Brain microvascular endothelial cell (primary cell): ENCODE data around the gene FAM3C.
A peak's percentile ranks its signal among the peaks of the same experiment; 100 is the strongest.

Source experiments
- DNase-seq: peaks from one replicate; pipeline ENCODE4 v3.0.0-alpha.2; 2020
- H3K27ac ChIP-seq: fragments of 250-450 bp; sonication (Bioruptor Pico); 2 replicates; pipeline ENCODE4 v1.5.1; 2020; ENCODE audit warnings: mild to moderate bottlenecking, moderate library complexity
- H3K27me3 ChIP-seq: fragments of 250-450 bp; sonication (Bioruptor Pico); replicated peaks from 2 replicates; pipeline ENCODE4 v1.5.1; 2020; ENCODE audit warnings: mild to moderate bottlenecking
- H3K36me3 ChIP-seq: fragments of 250-450 bp; sonication (Bioruptor Pico); replicated peaks from 2 replicates; pipeline ENCODE4 v1.5.1; 2020; ENCODE audit warnings: mild to moderate bottlenecking
- H3K4me3 ChIP-seq: 2 replicates; pipeline ENCODE4 v1.5.1; 2011; ENCODE audit warnings: low read depth, mild to moderate bottlenecking, control low read depth, low read length, moderate library complexity
- in situ Hi-C: cut with HindIII; loops from 2 replicates; pipeline ENCODE4 v1.10.0; 2017; ENCODE audit warnings: low sequenced_read_pairs, low pct_ligation_motif_present
- TF ChIP-seq, protein P1 (sequence below): IDR thresholded peaks from 2 replicates; pipeline ENCODE4 v1.5.1; 2011; ENCODE audit warnings: low read depth, mild to moderate bottlenecking, moderate library complexity, low read length, control low read depth, inconsistent platforms; ENCODE audit errors: missing control alignments

Gene FAM3C

DNA sequence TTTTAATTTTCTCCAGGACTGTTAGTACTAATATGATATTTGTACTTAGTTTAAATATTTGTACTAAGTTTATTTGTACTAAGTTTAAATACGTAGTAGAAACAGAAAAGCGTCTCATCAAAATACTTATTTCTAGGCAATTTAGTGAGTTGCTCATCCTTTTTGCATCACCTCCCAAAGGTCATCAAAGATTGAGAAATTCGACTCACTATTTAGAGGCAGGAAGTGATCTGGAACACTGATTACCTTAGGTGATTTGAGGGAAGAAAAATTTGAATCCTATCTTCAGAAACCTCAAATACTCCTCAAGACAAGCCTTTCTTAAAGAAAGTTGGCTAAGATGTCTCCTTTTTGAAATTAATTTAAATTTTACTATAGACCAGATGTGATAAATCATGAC, 52.8 kb downstream of the FAM3C start:
- no peak overlapping the region for H3K27ac ChIP-seq
- TF ChIP-seq, protein P1, sequence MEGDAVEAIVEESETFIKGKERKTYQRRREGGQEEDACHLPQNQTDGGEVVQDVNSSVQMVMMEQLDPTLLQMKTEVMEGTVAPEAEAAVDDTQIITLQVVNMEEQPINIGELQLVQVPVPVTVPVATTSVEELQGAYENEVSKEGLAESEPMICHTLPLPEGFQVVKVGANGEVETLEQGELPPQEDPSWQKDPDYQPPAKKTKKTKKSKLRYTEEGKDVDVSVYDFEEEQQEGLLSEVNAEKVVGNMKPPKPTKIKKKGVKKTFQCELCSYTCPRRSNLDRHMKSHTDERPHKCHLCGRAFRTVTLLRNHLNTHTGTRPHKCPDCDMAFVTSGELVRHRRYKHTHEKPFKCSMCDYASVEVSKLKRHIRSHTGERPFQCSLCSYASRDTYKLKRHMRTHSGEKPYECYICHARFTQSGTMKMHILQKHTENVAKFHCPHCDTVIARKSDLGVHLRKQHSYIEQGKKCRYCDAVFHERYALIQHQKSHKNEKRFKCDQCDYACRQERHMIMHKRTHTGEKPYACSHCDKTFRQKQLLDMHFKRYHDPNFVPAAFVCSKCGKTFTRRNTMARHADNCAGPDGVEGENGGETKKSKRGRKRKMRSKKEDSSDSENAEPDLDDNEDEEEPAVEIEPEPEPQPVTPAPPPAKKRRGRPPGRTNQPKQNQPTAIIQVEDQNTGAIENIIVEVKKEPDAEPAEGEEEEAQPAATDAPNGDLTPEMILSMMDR, result no peak
- H3K36me3 ChIP-seq, result peaks cover 15% of the 10 kb centered on the region
- DNase-seq, result no peak
- no peak overlapping the region for H3K4me3 ChIP-seq
- in situ Hi-C loops, result loop anchor here (25.0 kb wide), 2 partner anchors 206 to 356 kb away; partner anchors contain the start of gene CPED1
- no peaks in the 10 kb centered on the region for H3K27me3 ChIP-seq

DNA sequence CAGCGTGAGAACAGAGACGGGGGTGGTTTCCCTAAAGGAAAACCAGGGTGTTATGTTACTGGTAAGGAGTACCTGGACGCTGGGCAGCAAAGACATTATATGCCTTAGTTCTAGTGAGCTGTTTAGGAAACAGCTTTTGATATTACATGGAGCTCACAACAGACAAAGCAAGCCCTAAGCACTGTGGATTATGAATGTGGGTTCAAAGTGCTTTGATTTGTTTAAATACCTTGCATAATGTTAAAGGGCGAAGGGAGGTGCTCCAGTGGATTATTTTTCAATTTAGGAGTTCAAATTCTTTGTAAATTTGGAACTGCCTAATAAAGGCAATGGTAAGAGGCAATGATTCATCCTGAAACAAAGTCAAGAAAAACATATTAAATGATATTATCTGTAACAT, 53.5 kb downstream of the FAM3C start:
- DNase-seq, result no peak
- Histone ChIP-seq H3K27ac (no peak overlapping the region), H3K4me3 (no peak overlapping the region), H3K36me3 (peaks cover 15% of the 10 kb centered on the region), H3K27me3 (no peaks in the 10 kb centered on the region)
- TF ChIP-seq, protein P1, result no peak
- in situ Hi-C loops, result loop anchor here (25.0 kb wide), 2 partner anchors 205 to 355 kb away; partner anchors contain the start of gene CPED1

DNA sequence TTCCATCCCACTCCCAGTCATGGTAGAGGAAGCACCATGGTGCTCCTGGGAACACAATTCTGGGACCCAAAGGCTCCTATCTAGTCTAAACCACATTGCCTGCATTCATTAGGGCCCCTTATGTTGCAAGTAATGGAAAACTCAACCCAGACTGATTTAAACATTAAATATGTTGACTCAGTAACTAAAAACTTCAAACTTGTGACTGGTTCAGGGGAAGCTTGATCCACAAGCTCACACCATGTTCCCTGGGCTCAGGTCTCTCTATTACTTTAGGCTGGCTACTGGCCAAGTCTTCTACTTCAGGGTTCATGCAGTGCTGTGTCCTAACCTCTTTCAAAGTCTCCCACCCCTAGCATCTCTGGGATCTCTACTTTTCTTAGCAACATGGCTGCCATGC, 54.2 kb downstream of the FAM3C start:
- no peak for DNase-seq
- in situ Hi-C loops, result loop anchor here (25.0 kb wide), 2 partner anchors 205 to 355 kb away; partner anchors contain the start of gene CPED1
- H3K36me3 ChIP-seq, result peaks cover 10% of the 10 kb centered on the region
- no peak overlapping the region for H3K4me3 ChIP-seq
- H3K27me3 ChIP-seq, result no peaks in the 10 kb centered on the region
- H3K27ac ChIP-seq, result no peak overlapping the region
- TF ChIP-seq, protein P1, result no peak

DNA sequence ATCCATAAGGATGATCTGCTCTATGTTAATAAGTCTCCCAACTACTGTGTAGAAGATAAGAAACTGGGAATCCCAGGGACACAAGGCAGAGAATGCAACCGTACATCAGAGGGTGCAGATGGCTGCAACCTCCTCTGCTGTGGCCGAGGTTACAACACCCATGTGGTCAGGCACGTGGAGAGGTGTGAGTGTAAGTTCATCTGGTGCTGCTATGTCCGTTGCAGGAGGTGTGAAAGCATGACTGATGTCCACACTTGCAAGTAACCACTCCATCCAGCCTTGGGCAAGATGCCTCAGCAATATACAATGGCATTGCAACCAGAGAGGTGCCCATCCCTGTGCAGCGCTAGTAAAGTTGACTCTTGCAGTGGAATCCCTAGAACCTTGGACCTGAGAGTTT, 57.0 kb downstream of the FAM3C start:
- DNase-seq, result no peak
- Histone ChIP-seq H3K27me3 (no peaks in the 10 kb centered on the region), H3K36me3 (peaks cover 5% of the 10 kb centered on the region), H3K4me3 (no peak overlapping the region), H3K27ac (no peak overlapping the region)
- in situ Hi-C loops, result loop anchor here (25.0 kb wide), 2 partner anchors 202 to 352 kb away; partner anchors contain the start of gene CPED1
- TF ChIP-seq, protein P1, result no peak

DNA sequence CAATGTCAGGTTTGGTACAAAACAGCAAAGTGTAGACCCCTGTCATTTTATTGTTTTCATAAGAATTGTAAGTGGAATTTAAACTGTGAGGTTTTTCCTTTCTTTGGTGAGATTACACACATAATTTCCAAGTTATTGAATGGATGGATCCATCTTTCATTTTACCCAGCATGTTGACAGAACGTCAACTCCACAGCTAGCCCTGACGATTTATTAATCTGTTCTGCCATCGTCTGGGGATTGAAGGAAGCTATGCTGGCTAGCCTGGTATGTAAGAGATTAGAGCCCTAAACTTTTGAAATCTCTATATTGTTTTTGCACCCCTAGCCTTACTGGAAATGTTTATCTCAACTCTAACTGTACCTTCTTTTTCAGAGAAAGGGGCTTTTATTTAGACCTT, 58.7 kb downstream of the FAM3C start:
- H3K4me3 ChIP-seq, result no peak overlapping the region
- in situ Hi-C loops, result loop anchor here (25.0 kb wide), 2 partner anchors 200 to 350 kb away; partner anchors contain the start of gene CPED1
- H3K36me3 ChIP-seq, result peaks cover 2% of the 10 kb centered on the region
- H3K27me3 ChIP-seq, result no peaks in the 10 kb centered on the region
- TF ChIP-seq, protein P1, result peak; percentile 66
- no peak overlapping the region for H3K27ac ChIP-seq
- no peak for DNase-seq

DNA sequence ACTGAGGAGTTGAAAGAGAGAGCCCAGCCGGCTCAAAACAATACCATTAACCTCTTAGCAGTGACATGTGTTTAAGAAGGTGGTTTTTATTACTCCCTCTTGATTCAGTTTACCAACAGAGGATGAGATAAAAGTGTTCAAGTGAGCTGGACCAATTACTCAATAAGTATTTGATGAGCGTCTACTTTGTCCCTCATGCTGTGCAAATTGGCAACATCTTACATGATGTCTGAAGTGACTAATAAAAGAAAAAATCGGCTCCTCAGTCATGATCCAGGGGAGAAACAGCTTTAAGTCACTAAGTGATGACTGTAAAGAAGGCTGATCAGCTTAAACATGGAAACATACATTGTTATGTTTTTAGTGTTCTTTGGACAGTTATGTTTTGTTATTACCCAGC, 59.5 kb downstream of the FAM3C start:
- Histone ChIP-seq H3K4me3 (no peak overlapping the region), H3K27ac (no peak overlapping the region), H3K36me3 (no peaks in the 10 kb centered on the region), H3K27me3 (no peaks in the 10 kb centered on the region)
- TF ChIP-seq, protein P1, result no peak
- in situ Hi-C loops, result loop anchor here (25.0 kb wide), 2 partner anchors 199 to 349 kb away; partner anchors contain the start of gene CPED1
- no peak for DNase-seq
